GM19395 (cell line): ENCODE data around the gene MANEA.
"Not testable (repeated sequence)": the region's sequence is repeated elsewhere in the genome, so short reads cannot be mapped to it uniquely, and the experiment has no call there.

Source experiments
- ATAC-seq: cut with Tn5 transposase; IDR thresholded peaks from one replicate; pipeline ENCODE4 v1.9.1; 2021; ENCODE audit warnings: mild to moderate bottlenecking, moderate library complexity; ENCODE audit not compliant: unreplicated experiment

The MANEA gene

DNA sequence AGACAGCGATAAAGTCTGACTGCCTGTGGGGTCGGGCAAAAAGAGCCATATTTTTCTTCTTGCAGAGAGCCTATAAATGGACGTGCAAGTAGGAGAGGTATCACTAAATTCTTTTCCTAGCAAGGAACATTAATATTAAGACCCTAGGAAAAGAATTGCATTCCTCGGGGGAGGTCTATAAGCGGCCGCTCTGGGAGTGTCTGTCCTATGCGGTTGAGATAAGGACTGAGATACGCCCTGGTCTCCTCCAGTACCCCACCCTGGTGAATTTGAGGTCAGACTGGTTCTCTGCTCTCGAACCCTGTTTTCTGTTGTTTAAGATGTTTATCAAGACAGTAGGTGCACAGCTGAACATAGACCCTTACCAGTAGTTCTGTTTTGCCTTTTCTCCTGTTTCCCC lies 6.9 kb downstream of the MANEA start:
- not testable (repeated sequence) for ATAC-seq

DNA sequence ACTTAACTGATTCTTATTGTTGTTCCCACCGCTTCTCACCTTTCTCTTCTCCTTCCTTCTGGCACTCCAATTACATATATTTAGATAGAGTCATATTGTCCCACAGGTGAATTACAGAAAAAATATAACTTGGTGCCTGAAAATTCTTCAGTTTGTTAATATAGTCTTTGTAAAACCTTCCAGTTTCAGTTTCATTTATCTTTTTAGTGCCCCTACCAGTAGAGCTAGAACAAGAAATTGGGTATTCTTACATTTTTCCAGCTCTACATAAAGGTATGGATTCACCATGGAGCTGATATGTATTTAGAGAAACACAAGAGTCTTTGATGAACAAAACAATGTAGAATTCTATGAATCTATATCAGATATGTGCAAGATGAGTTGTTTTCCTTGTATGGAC lies 10.7 kb downstream of the MANEA start:
- ATAC-seq = no peak

DNA sequence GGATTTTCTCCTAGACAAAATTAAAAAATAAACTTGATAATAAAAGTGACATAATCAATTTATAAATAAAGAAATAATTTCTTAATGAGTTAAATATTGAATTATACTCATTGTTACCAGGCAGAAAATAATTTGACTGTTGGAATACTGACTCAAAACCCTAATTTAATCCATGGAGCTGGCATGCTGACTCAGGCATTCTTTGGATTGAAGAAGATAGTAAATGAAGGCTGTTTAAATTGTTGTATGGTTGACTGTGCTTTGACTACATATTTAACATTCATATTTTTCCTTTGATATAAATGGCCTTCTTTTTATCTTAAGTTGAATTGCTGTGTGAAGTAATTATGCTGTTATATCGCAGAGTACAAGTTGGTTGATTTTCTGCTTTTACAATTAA lies 11.7 kb downstream of the MANEA start:
- no peak for ATAC-seq

DNA sequence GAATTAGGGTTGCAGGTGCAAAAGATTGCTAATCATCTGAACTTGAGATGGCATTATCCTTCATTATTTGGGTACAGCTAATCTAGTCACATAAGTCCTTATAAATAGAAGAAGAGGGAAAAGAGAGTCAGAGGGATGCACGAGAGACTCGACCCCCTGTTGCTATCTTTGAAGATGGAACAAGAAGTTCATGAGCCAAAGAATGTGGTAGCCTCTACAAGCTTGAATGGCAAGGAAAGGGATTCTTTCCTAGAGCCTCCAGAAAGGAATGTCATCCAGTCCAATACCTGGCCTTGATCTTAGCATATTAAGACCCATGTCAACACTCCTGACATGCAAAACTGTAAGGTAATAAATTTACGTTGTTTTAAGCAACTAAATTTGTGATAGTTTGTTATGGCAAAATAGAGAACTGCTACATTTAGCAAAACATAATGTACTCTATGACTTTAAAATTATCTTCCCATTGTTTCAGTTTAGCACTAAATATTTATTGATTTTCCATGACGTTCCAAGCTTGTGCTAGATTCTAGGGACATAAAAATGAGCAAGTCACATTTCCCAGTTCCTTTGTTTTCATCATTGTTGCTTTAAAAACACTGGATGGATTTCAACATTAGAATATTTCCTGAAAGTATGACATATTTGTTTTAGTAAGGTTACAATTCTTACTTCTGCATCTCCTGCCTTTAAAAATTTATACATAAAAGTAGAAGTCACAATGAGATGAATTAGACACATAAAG lies 12.7 kb downstream of the MANEA start:
- ATAC-seq = no peak

DNA sequence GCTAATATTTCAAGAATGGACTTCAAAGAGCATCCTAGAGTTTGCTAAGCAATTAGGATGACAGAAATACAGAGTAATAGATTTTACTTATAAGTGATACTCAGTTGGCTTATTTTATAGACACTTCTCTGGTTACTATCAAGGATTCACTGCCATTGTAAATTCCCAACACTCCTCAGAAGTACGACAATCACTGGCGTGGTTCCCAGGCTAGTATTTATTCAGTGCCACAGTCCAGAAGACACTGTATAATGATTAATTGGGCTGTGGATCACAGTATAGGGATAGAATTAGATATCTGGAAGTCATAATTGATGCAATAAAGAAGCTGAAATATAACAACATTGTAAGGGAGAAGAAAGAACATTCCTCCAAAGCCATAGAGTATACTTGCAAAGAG lies 15.7 kb downstream of the MANEA start:
- ATAC-seq = no peak

DNA sequence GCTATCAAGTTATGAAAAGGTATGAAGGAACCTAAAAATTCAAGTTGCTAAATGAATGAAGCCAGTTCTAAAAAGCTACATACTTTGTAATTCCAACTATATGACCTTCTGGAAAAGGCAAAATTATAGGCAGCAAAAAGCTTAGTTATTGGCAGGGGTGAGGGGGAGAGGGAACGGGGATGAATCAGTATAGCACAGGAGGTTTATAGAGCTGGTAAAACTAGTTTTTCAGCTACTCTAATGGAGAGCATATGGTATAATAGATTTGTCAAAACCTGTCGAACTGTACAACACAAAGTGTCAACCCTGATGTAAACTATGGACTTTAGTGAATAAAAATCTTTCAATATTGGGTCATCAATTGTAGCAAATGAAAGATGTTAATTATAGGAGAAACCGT lies 18.7 kb downstream of the MANEA start:
- ATAC-seq = no peak

DNA sequence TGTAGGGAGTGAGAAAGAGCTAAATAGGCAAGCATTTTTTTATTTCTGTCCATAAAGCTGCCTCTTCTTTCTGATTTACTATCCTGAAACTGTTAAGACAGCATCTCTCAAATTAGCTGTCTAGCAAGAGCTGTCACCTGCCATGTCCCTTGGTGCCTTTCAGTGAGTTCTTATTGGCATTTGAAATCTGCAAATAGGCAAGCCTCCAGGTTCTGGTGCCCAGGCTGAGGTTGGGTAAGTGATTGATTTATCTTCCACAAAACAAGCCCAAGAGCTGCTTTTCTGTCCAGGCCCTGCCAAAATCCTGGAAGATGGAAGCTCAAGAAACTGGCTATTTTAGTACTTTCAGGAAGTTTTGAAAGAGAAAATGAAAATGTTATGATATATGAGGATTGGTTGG lies 22.4 kb downstream of the MANEA start:
- ATAC-seq = no peak

DNA sequence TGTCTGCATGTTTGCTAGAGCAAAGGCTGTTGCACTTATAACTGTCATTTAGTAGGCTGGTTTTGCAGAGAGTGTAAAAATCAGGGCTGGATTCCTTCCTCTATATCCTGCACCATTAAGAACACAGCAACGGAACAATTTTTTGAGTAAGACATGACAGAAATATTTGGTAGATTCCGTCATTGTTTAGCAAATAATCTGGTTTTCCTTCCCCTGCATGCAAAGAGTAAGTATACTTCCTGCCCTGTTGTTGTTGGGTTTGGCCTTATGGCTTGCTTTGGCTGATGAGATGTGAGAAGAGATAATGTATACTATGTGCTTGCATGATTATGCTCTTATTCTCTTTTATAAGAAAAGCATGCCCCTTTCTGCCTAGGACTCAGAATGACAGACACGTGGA lies 23.8 kb downstream of the MANEA start:
- ATAC-seq = no peak

DNA sequence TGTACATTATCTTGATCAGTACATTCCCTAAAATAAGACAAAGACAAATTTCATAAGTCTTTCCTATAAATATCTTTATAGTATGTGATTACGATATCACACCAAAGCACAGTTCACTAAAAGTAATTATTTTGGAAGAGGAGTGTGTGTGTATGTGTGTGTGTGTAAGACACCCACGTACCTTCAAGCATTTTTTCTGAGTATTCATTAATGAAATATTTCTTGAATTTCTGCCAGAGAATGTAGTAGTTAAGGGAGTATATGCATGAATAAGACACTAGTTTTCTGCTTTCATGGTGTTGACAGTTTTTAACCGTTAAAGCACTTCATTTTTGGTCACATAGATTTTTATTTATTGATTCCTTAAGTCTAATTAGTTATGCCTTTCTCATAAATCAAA lies 36.8 kb downstream of the MANEA start:
- no peak for ATAC-seq

DNA sequence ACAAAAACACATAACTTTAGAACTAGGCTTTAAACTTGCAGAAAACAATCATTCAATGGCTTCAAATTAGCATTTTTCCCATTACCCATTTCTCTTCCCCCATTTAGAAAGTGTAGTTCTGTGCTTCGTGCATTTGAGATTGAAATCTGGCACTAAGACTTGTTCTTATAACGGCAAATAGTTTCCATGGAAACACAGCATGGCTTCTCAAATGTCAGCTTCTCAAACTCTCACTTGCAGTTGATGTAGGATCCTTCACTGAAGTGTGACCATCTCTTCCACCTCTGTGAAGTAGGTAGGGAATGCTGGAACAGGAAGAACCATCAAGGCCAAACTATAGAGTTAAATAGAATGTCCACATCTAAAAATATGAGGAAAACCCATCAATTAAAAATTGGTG lies 52.2 kb downstream of the MANEA start:
- ATAC-seq = no peak

DNA sequence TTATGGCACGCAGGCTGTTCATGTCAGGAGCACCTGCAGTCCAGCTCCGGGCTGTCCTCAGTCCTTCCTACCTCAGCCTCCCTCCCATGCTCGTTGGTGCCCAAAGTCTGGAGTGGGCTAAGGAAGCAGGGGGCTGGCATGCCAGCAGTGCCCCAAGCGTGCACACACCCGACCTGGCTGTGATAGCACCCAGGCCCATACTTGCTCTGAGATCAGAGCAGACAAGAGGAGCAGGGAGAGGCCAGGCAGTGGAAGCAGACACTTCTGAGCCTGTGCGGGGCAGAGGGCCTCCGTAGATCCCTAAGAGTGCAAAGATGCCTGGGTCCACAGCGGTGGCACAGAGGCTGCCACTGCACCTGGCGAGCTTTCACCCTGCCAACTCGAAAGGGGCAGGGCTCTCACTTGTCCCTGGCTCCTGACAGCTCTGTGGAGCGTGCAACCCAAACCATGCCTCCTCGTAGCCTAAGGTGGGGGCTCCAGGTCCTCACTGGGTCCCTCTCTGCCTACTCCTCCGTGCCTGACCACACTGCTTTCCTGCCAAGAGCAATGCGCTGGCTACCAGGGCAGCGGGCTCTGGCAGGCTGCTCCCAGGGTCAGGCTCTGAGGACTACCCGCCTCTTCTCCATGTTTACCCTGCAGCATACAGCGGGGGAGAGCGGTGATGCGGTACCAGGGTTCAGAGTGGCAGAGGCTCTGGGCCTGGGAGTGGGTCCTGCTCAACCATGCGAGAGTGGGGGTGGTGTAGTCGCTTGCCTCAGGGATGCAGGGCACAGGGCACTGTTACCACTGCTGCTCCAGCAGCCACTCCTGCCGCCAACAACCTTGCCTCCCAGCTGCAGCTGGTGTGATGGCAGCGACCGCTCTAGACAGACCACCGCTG lies 59.5 kb downstream of the MANEA start:
- no peak for ATAC-seq

DNA sequence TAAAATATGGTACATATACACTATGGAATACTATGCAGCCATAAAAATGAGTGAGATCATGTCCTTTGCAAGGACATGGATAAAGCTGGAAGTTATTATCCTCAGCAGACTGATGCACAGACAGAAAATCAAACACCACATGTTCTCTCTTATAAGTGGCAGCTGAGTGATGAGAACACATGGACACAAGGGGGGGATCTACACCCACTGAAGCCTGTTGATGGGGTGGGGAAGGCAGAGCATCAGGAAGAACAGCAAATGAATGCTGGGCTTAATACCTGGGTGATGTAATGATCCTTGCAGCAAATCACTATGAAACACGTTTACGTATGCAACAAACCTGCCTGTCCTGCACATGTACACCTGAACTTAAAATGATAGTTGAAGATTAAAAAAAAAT lies 71.3 kb downstream of the MANEA start:
- no peak for ATAC-seq

DNA sequence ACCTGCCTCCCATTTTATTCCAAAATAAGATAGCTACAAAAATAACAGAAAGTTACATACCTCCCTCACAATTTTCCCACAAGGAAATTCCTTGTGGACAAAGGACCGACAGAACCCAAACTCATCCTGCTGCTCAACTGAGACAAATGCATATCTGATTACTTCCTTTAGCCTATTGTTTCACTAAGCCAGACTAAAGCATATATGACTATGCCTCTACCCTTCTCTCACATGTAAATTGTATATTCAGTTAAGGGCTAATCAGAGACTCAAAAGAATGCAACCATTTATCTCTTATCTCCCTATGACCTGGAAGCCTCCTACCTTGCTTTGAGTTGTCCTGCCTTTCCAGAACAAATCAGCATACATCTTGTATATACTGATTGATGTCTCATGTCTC lies 72.1 kb downstream of the MANEA start:
- ATAC-seq = no peak

DNA sequence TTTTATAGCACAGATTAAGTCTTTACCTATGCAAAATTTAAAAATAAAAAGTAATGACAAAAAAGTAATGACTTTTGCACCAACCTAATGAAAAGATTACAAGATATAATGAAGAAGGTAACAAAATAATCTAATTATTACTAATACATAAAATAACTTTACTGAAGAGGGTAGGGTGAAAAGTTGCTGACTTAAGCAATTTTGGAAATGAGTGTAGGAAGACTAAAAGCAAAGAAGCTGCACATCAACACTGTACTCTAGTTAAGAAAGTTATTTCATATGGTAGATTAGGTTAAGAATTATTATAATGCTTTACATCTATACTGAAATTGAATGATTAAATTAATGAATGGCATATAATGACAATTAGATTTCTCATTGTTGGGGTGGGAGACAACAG lies 76.8 kb downstream of the MANEA start:
- no peak for ATAC-seq

DNA sequence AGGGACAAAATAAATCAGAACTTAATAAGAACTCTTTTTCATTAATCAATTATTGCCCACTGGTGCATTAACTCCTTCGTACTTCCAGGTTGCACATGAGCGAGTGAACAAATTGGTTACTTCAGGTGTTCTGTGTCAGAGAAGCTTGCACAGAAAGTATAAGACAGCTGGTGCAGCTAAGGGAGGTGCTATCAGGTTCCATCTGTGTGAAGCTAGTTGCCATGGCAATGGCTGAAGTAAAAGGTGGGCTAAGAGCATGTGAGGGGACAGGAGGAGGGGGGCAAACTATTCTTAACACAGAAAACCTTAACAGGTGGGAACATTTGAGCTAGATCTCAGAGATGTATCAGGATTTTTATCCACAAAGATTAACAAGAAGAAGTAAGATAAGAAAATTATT lies 81.6 kb downstream of the MANEA start:
- ATAC-seq = no peak
